Suprapubic skin (tissue), 4 donors: ENCODE measurements around the gene TRIO.

Experiments used
- CTCF ChIP-seq, 2 donors: fragments of 200-600 bp in 1 of 2; fragments of 450-650 bp in 1 of 2; sonication (generic) in 1 of 2; IDR thresholded peaks; one replicate each; pipeline ENCODE4 v1.5.1; 2016 to 2019; ENCODE audit warnings: antibody characterized with exemption in 2 of 2, mild to moderate bottlenecking in 1 of 2, moderate library complexity in 1 of 2
- POLR2A ChIP-seq, 2 donors: fragments of 450-650 bp; IDR thresholded peaks; one replicate each; pipeline ENCODE4 v1.6.1; 2017; ENCODE audit warnings: antibody characterized with exemption in 2 of 2, mild to moderate bottlenecking in 2 of 2, moderate library complexity in 2 of 2
- POLR2AphosphoS5 ChIP-seq, 3 donors: sonication (generic); formaldehyde crosslinking; IDR thresholded peaks; one replicate each; pipeline ENCODE4 v1.6.1; 2017; ENCODE audit warnings: antibody characterized with exemption in 3 of 3

DNA sequence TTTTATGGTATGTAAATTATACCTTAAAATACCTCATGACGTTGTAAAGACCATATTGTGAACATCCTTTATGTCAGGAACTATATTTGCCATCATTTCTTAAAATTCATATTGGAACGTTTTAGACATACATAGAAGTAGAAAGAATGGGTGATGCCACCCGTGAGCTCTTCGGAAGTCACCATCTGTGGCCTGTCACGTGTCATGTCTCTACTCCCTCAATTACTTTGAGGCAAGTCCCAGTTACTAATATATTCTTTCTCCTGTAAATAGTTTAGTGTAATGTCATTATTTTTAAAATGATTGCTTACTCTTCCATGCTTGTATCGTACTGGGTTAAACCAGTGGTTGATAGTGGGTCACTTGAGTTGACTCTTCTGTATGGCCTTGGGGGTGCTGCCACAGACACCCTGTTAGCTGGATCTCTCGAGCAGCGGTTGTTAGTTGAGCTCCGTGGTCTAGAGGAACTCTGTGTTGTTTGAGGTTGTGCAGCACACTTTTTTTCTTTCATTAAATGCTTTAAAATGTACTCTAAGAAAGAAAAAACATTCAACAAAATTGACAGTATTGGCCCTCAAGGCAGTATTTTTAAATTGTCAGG lies 66.2 kb downstream of the TRIO start:
- TF ChIP-seq POLR2AphosphoS5 (IDR thresholded peaks at IDR 0.05) = no peak
- no peak for TF ChIP-seq CTCF (IDR thresholded peaks at IDR 0.05)
- TF ChIP-seq POLR2A (IDR thresholded peaks at IDR 0.05) = no peak
